Prostate gland (tissue), 2 donors: Measurements from ENCODE around the gene TEN1.

ENCODE experiments used
- POLR2AphosphoS5 ChIP-seq: sonication (generic); formaldehyde crosslinking; IDR thresholded peaks from one replicate; pipeline ENCODE4 v1.6.1; 2017; ENCODE audit warnings: antibody characterized with exemption
- TF ChIP-seq, protein P1 (sequence below), 4 experiments: fragments of 200-600 bp in 2 of 4; fragments of 450-650 bp in 2 of 4; sonication (generic) in 2 of 4; IDR thresholded peaks; 1 replicate in 3 of 4; 2 replicates in 1 of 4; pipeline ENCODE4 v1.5.1; 2016 to 2019; ENCODE audit warnings: antibody characterized with exemption in 4 of 4, mild to moderate bottlenecking in 2 of 4, moderate library complexity in 2 of 4

DNA sequence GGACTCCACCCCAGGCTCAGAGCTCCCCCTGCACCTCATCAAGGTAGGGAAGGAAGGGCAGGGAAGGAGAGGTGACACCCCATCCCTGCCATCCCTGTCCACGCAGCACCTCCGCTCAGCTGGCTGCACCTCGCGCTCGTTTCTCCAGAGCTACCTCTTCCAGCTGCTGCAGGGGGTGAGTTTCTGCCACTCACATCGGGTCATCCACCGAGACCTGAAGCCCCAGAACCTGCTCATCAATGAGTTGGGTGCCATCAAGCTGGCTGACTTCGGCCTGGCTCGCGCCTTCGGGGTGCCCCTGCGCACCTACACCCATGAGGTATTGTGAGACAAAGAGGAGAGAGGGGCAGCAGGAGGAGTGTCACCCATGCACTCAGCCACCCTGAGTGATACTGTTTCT, 23.1 kb downstream of the TEN1 start:
- TF ChIP-seq, protein P1, sequence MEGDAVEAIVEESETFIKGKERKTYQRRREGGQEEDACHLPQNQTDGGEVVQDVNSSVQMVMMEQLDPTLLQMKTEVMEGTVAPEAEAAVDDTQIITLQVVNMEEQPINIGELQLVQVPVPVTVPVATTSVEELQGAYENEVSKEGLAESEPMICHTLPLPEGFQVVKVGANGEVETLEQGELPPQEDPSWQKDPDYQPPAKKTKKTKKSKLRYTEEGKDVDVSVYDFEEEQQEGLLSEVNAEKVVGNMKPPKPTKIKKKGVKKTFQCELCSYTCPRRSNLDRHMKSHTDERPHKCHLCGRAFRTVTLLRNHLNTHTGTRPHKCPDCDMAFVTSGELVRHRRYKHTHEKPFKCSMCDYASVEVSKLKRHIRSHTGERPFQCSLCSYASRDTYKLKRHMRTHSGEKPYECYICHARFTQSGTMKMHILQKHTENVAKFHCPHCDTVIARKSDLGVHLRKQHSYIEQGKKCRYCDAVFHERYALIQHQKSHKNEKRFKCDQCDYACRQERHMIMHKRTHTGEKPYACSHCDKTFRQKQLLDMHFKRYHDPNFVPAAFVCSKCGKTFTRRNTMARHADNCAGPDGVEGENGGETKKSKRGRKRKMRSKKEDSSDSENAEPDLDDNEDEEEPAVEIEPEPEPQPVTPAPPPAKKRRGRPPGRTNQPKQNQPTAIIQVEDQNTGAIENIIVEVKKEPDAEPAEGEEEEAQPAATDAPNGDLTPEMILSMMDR (IDR thresholded peaks at IDR 0.05) = no peak
- TF ChIP-seq POLR2AphosphoS5 = no peak
